HepG2 (cell line): ENCODE data around the gene SLC35B4. TPM values are rescaled to one million over a fixed set of nuclear protein-coding genes. Genes with fewer than 3 reads are reported as not detected.

Source experiments
- ELF4 ChIP-seq: sonication (generic); formaldehyde crosslinking; IDR thresholded peaks from 2 replicates; pipeline ENCODE4 v1.5.0; 2020; ENCODE audit warnings: missing genetic modification reagents, mild to moderate bottlenecking, moderate library complexity, borderline replicate concordance
- FOSL1 ChIP-seq: sonication (generic); formaldehyde crosslinking; IDR thresholded peaks from 2 replicates; pipeline ENCODE4 v1.9.0; 2021; ENCODE audit warnings: missing genetic modification reagents, borderline replicate concordance
- GPN1 ChIP-seq: sonication (generic); formaldehyde crosslinking; IDR thresholded peaks from 2 replicates; pipeline ENCODE4 v1.5.1; 2020; ENCODE audit warnings: missing genetic modification reagents, borderline replicate concordance
- MTA1 ChIP-seq: sonication (generic); formaldehyde crosslinking; IDR thresholded peaks from 2 replicates; pipeline ENCODE4 v1.4.0; 2020; ENCODE audit warnings: missing genetic modification reagents, mild to moderate bottlenecking, borderline replicate concordance
- NFAT5 ChIP-seq: sonication (generic); formaldehyde crosslinking; IDR thresholded peaks from 2 replicates; pipeline ENCODE4 v1.4.0; 2020; ENCODE audit warnings: missing genetic modification reagents
- NR2C2 ChIP-seq: sonication (generic); formaldehyde crosslinking; IDR thresholded peaks from 2 replicates; pipeline ENCODE4 v1.4.0; 2020; ENCODE audit warnings: missing genetic modification reagents, mild to moderate bottlenecking, moderate library complexity, borderline replicate concordance
- PRMT3 ChIP-seq: sonication (generic); formaldehyde crosslinking; IDR thresholded peaks from 2 replicates; pipeline ENCODE4 v1.8.1; 2022; ENCODE audit warnings: low read depth, mild to moderate bottlenecking, moderate library complexity, missing genetic modification reagents, borderline replicate concordance
- RFX3 ChIP-seq: IDR thresholded peaks from 2 replicates; pipeline ENCODE4 v1.6.1; 2016; ENCODE audit warnings: missing biosample characterization, missing genetic modification reagents
- TBL1XR1 ChIP-seq: fragments of 150-350 bp; IDR thresholded peaks from 2 replicates; pipeline ENCODE4 v1.6.1; 2014; ENCODE audit warnings: borderline replicate concordance, low read length; ENCODE audit not compliant: partially characterized antibody
- TEF ChIP-seq: sonication (generic); formaldehyde crosslinking; IDR thresholded peaks from 2 replicates; pipeline ENCODE4 v1.5.0; 2020; ENCODE audit warnings: missing genetic modification reagents
- XRCC5 ChIP-seq: fragments of 200-400 bp; formaldehyde crosslinking; optimal IDR thresholded peaks from 2 replicates; pipeline ENCODE3; 2017; ENCODE audit warnings: mild to moderate bottlenecking, low read length
- ZBED4 ChIP-seq: sonication (generic); formaldehyde crosslinking; IDR thresholded peaks from 2 replicates; pipeline ENCODE4 v1.4.0; 2020; ENCODE audit warnings: missing genetic modification reagents, borderline replicate concordance
- ZBTB3 ChIP-seq: sonication (generic); formaldehyde crosslinking; IDR thresholded peaks from 2 replicates; pipeline ENCODE4 v1.4.0; 2020; ENCODE audit warnings: low read depth, mild to moderate bottlenecking, moderate library complexity, missing genetic modification reagents, borderline replicate concordance
- ZFP90 ChIP-seq: sonication (generic); formaldehyde crosslinking; IDR thresholded peaks from 2 replicates; pipeline ENCODE4 v1.8.0; 2022; ENCODE audit warnings: missing genetic modification reagents, mild to moderate bottlenecking, inconsistent platforms, borderline replicate concordance
- ZNF431 ChIP-seq: sonication (generic); formaldehyde crosslinking; IDR thresholded peaks from 2 replicates; pipeline ENCODE4 v1.9.0; 2022; ENCODE audit warnings: missing genetic modification reagents, low read depth, mild to moderate bottlenecking, borderline replicate concordance
- ZNF563 ChIP-seq: sonication (generic); formaldehyde crosslinking; IDR thresholded peaks from 2 replicates; pipeline ENCODE4 v1.8.0; 2022; ENCODE audit warnings: mild to moderate bottlenecking, moderate library complexity, missing genetic modification reagents
- ZNF672 ChIP-seq: sonication (generic); formaldehyde crosslinking; IDR thresholded peaks from 2 replicates; pipeline ENCODE4 v1.8.1; 2022; ENCODE audit warnings: missing genetic modification reagents
- polyA plus RNA-seq, 8 experiments: library from polyadenylated mRNA; depleted of rRNA in 3 of 8; stranded (reverse) in 7 of 8; unstranded in 1 of 8; fragments of >200 nt; fragmentation: Illumina TruSeq in 4 of 8; extraction: Trizol in 4 of 8; gene quantifications; 2 replicates each; pipeline versions ENCODE4 v1.2.1 to v1.2.3, GENCODE V29; 2011 to 2016; ENCODE audit warnings: low read depth in 4 of 8, missing spikeins in 1 of 8, mixed read lengths in 1 of 8; ENCODE audit not compliant: insufficient read depth in 1 of 8
- total RNA-seq, 5 experiments: library from RNA; depleted of rRNA; stranded (reverse); fragments of >200 nt; fragmentation: Illumina TruSeq; extraction: Trizol; gene quantifications; 2 replicates each; pipeline ENCODE4 v1.2.3, GENCODE V29; 2016; ENCODE audit warnings: low read depth in 1 of 5

The SLC35B4 gene
- total and polyA plus RNA-seq, 2 of the 13 experiments (the other 11 are each of a cell fraction or from before 2014, with no cell fraction given): 17.1 to 17.8 TPM

- no peak for TF ChIP-seq NFAT5 (CRISPR knock-in tag)
- TF ChIP-seq XRCC5: no peak
- TF ChIP-seq TBL1XR1: peak; percentile 82
- peak; percentile 46; the same call in 1 of the 2 replicates for TF ChIP-seq TEF
- TF ChIP-seq ZBTB3 (CRISPR knock-in tag): no peak
- 0 out of 2 replicates have a peak, but pooled peaks have one; percentile 44 for TF ChIP-seq ZNF431
- TF ChIP-seq MTA1 (CRISPR knock-in tag): no peak
- no peak for TF ChIP-seq GPN1 (CRISPR knock-in tag)
- TF ChIP-seq FOSL1 (CRISPR knock-in tag): no peak
- no peak for TF ChIP-seq PRMT3 (CRISPR knock-in tag)
- no peak for TF ChIP-seq ELF4 (CRISPR knock-in tag)
- TF ChIP-seq ZFP90 (CRISPR knock-in tag): no peak; the same call in 1 of the 2 replicates
- peak; percentile 64 for TF ChIP-seq RFX3
- no peak for TF ChIP-seq ZBED4 (CRISPR knock-in tag)
- TF ChIP-seq ZNF563 (CRISPR knock-in tag): no peak
- TF ChIP-seq NR2C2 (CRISPR knock-in tag): peak; percentile 63
- TF ChIP-seq ZNF672 (CRISPR knock-in tag): no peak
These were observed 49.8 kb upstream of the SLC35B4 start (continued) for GRCh38 chr7:134366481-134366880.
